ENCODE measurements around the gene CHPF2. TPM values are rescaled to one million over a fixed set of nuclear protein-coding genes. Genes with fewer than 3 reads are reported as not detected.

Gene CHPF2
- total RNA-seq, 1 experiment from 2014 or later, result 19.5 TPM

DNA sequence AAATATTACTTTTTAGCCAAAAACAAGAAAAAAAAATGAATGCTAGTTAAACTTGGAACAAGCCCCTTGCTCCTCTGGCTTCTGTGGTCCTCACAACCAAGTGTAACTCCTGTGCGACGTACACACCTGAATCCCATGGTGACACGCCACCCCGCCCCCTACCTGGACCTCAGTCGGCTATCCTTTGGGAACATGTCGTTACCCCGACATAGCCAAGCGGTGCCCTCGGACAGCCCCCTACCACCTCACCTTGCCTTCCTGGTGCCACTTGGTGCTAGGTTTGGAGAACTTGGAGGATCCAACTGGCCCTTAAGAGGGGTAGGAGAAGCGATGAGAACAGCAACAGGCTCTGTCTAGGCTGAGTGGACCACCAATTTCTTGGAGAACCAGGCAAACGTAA, 28.2 kb downstream of the CHPF2 start:
- Histone ChIP-seq H3K27ac (ENCODE audit: low read depth, low read length) (no peak overlapping the region), H3K27me3 (ENCODE audit: insufficient read depth, low read length) (no peaks in the 10 kb centered on the region), H4K20me1 (ENCODE audit: insufficient read depth) (no peaks in the 10 kb centered on the region), H3K79me2 (ENCODE audit: insufficient read depth, low read length) (no peaks in the 10 kb centered on the region), H3K36me3 (ENCODE audit: control insufficient read depth in 1 of 2, insufficient read depth in 2 of 2, low read length in 2 of 2) (no peaks in the 10 kb centered on the region), H3K9ac (ENCODE audit: low read length) (no peak overlapping the region), H2AFZ (ENCODE audit: low read depth, low read length, poor library complexity, severe bottlenecking) (no peak overlapping the region), H3K9me3 (ENCODE audit: control insufficient read depth in 1 of 2, insufficient read depth in 1 of 2, low read depth in 1 of 2, low read length in 2 of 2) (no peaks in the 10 kb centered on the region), H3K4me1 (ENCODE audit: control insufficient read depth in 1 of 2, insufficient read depth in 2 of 2, low read length in 2 of 2) (no peaks in the 10 kb centered on the region), H3K9me2 (ENCODE audit: insufficient read depth) (no peaks in the 10 kb centered on the region), H3K4me3 (replicated peaks in 1 of 2; ENCODE audit: low read depth in 1 of 2, low read length in 2 of 2) (no peak overlapping the region), H3K4me2 (ENCODE audit: low read length) (no peak overlapping the region)
- ChIA-PET POLR2A (no interaction called here), RAD21 (ENCODE audit: low non-redundant PET in 1 of 2, low total read pairs in 2 of 2, uncharacterized antibody in 2 of 2, unreplicated experiment in 2 of 2) (no interaction called here), CTCF (no interaction called here)
- ATAC-seq (no peak), DNase-seq (ENCODE audit: low read depth, low spot score) (no peak)
- TF ChIP-seq TCF7L2 (IDR thresholded peaks at IDR 0.05; ENCODE audit: borderline replicate concordance, extremely low read depth, insufficient read depth, insufficient read length) (no peak), POLR2A (IDR thresholded peaks at IDR 0.05; ENCODE audit: borderline replicate concordance, extremely low read depth, insufficient read depth, insufficient read length) (no peak), SP1 (IDR thresholded peaks at IDR 0.05; ENCODE audit: low read depth) (no peak), EZH2 (IDR thresholded peaks at IDR 0.05) (no peak), YY1 (IDR thresholded peaks at IDR 0.05; ENCODE audit: extremely low read depth, insufficient replicate concordance, low read depth, low read length) (no peak), ELF1 (IDR thresholded peaks at IDR 0.05; ENCODE audit: borderline replicate concordance, low read depth) (no peak), EZH2phosphoT487 (IDR thresholded peaks at IDR 0.05; ENCODE audit: borderline replicate concordance) (no peak), SRF (IDR thresholded peaks at IDR 0.05; ENCODE audit: low read depth) (no peak), RAD21 (IDR thresholded peaks at IDR 0.05; ENCODE audit: low read depth) (no peak), ZNF274 (IDR thresholded peaks at IDR 0.05; ENCODE audit: low read depth, low read length) (no peak), POLR2AphosphoS5 (IDR thresholded peaks at IDR 0.05; ENCODE audit: low read depth, low read length) (no peak)
- TF ChIP-seq, protein P1, sequence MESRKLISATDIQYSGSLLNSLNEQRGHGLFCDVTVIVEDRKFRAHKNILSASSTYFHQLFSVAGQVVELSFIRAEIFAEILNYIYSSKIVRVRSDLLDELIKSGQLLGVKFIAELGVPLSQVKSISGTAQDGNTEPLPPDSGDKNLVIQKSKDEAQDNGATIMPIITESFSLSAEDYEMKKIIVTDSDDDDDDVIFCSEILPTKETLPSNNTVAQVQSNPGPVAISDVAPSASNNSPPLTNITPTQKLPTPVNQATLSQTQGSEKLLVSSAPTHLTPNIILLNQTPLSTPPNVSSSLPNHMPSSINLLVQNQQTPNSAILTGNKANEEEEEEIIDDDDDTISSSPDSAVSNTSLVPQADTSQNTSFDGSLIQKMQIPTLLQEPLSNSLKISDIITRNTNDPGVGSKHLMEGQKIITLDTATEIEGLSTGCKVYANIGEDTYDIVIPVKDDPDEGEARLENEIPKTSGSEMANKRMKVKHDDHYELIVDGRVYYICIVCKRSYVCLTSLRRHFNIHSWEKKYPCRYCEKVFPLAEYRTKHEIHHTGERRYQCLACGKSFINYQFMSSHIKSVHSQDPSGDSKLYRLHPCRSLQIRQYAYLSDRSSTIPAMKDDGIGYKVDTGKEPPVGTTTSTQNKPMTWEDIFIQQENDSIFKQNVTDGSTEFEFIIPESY (IDR thresholded peaks at IDR 0.05; ENCODE audit: extremely low read depth, insufficient replicate concordance, low read length), result no peak
- TF ChIP-seq, protein P2, sequence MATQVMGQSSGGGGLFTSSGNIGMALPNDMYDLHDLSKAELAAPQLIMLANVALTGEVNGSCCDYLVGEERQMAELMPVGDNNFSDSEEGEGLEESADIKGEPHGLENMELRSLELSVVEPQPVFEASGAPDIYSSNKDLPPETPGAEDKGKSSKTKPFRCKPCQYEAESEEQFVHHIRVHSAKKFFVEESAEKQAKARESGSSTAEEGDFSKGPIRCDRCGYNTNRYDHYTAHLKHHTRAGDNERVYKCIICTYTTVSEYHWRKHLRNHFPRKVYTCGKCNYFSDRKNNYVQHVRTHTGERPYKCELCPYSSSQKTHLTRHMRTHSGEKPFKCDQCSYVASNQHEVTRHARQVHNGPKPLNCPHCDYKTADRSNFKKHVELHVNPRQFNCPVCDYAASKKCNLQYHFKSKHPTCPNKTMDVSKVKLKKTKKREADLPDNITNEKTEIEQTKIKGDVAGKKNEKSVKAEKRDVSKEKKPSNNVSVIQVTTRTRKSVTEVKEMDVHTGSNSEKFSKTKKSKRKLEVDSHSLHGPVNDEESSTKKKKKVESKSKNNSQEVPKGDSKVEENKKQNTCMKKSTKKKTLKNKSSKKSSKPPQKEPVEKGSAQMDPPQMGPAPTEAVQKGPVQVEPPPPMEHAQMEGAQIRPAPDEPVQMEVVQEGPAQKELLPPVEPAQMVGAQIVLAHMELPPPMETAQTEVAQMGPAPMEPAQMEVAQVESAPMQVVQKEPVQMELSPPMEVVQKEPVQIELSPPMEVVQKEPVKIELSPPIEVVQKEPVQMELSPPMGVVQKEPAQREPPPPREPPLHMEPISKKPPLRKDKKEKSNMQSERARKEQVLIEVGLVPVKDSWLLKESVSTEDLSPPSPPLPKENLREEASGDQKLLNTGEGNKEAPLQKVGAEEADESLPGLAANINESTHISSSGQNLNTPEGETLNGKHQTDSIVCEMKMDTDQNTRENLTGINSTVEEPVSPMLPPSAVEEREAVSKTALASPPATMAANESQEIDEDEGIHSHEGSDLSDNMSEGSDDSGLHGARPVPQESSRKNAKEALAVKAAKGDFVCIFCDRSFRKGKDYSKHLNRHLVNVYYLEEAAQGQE (IDR thresholded peaks at IDR 0.05; ENCODE audit: low read depth), result no peak
- no TSS peak for BruUV-seq (replicated peaks)
- intact Hi-C loops (cut with micrococcal nuclease), result no loop called here

All from HCT116 (cell line).